Rectal smooth muscle tissue (tissue), 1 donor: ENCODE measurements around the gene GPN3.

Experiments
- H3K27ac ChIP-seq: one replicate; pipeline ENCODE4 v1.7.0; 2013; ENCODE audit warnings: low read depth, low read length, inconsistent platforms
- H3K27me3 ChIP-seq: one replicate; pipeline ENCODE4 v1.7.0; 2013; ENCODE audit warnings: low read length; ENCODE audit not compliant: control insufficient read depth, insufficient read depth
- H3K36me3 ChIP-seq: one replicate; pipeline ENCODE4 v1.7.0; 2013; ENCODE audit warnings: low read length; ENCODE audit not compliant: control insufficient read depth, insufficient read depth
- H3K4me1 ChIP-seq: one replicate; pipeline ENCODE4 v1.7.0; 2013; ENCODE audit warnings: low read length; ENCODE audit not compliant: control insufficient read depth, insufficient read depth
- H3K4me3 ChIP-seq: one replicate; pipeline ENCODE4 v1.7.0; 2013; ENCODE audit warnings: low read length
- H3K9ac ChIP-seq: one replicate; pipeline ENCODE4 v1.7.0; 2013; ENCODE audit warnings: low read length

Gene GPN3

GRCh38 chr12:110468214-110469048 lies at the start of gene GPN3, which contains the start of gene FAM216A:
Gene GPN3, minus strand, starts transcription at chr12:110468257. Its CDS starts 54 bp downstream, at chr12:110468203.
Gene FAM216A, plus strand, starts transcription at chr12:110468845. Its CDS starts 31 bp downstream, at chr12:110468876.
- Histone ChIP-seq H3K27me3 (no peaks in the 10 kb centered on the region), H3K4me3 (peak within 1 kb of the TSS; percentile 99), H3K9ac (peak within 1 kb of the TSS; percentile 89), H3K27ac (peak within 1 kb of the TSS; percentile 92), H3K36me3 (no peaks in the 10 kb centered on the region), H3K4me1 (peaks cover 11% of the 10 kb centered on the region)

- H3K36me3 ChIP-seq = no peaks in the 10 kb centered on the region
Measured at GRCh38 chr12:110516995-110517394, 48.9 kb upstream of the GPN3 start.

GRCh38 chr12:110514363-110514762 lies 46.3 kb upstream of the GPN3 start:
- H3K4me3 ChIP-seq = no peak overlapping the region
- H3K27me3 ChIP-seq = no peaks in the 10 kb centered on the region
- H3K4me1 ChIP-seq = no peaks in the 10 kb centered on the region
- H3K36me3 ChIP-seq = no peaks in the 10 kb centered on the region
- no peak overlapping the region for H3K9ac ChIP-seq
- H3K27ac ChIP-seq = no peak overlapping the region

More at GRCh38 chr12:110516995-110517394, 48.9 kb upstream of the GPN3 start:
- H3K4me3 ChIP-seq = no peak overlapping the region
- H3K4me1 ChIP-seq = no peaks in the 10 kb centered on the region
- H3K27me3 ChIP-seq = no peaks in the 10 kb centered on the region
- H3K9ac ChIP-seq = no peak overlapping the region
- H3K27ac ChIP-seq = no peak overlapping the region

GRCh38 chr12:110513842-110514241 lies 45.8 kb upstream of the GPN3 start:
- Histone ChIP-seq H3K36me3 (no peaks in the 10 kb centered on the region), H3K4me1 (no peaks in the 10 kb centered on the region), H3K4me3 (no peak overlapping the region), H3K27me3 (no peaks in the 10 kb centered on the region), H3K27ac (no peak overlapping the region), H3K9ac (no peak overlapping the region)

- no peak overlapping the region for H3K4me3 ChIP-seq
- H3K27me3 ChIP-seq = no peaks in the 10 kb centered on the region
- no peaks in the 10 kb centered on the region for H3K36me3 ChIP-seq
- no peaks in the 10 kb centered on the region for H3K4me1 ChIP-seq
- no peak overlapping the region for H3K9ac ChIP-seq
- no peak overlapping the region for H3K27ac ChIP-seq
Measured at GRCh38 chr12:110508071-110508586, 40.1 kb upstream of the GPN3 start.

GRCh38 chr12:110505332-110505731 lies 37.3 kb upstream of the GPN3 start:
- Histone ChIP-seq H3K4me1 (no peaks in the 10 kb centered on the region), H3K36me3 (no peaks in the 10 kb centered on the region), H3K4me3 (no peak overlapping the region), H3K9ac (no peak overlapping the region), H3K27me3 (no peaks in the 10 kb centered on the region), H3K27ac (no peak overlapping the region)

GRCh38 chr12:110503432-110503831 lies 35.4 kb upstream of the GPN3 start:
- Histone ChIP-seq H3K27me3 (no peaks in the 10 kb centered on the region), H3K9ac (no peak overlapping the region), H3K36me3 (no peaks in the 10 kb centered on the region), H3K27ac (no peak overlapping the region), H3K4me3 (no peak overlapping the region), H3K4me1 (no peaks in the 10 kb centered on the region)

- Histone ChIP-seq H3K27ac (peak within 1 kb of the TSS; percentile 84), H3K36me3 (no peaks in the 10 kb centered on the region), H3K4me1 (no peaks in the 10 kb centered on the region), H3K9ac (peak within 1 kb of the TSS; percentile 95), H3K27me3 (no peaks in the 10 kb centered on the region), H3K4me3 (peak within 1 kb of the TSS; percentile 97)
Measured at GRCh38 chr12:110501752-110502738, 34.0 kb upstream of the GPN3 start, which contains the start of the genes RAD9B and VPS29. Gene RAD9B, plus strand, starts transcription at chr12:110502331. Its CDS starts 7 bp downstream, at chr12:110502338. Gene VPS29, minus strand, starts transcription at chr12:110502111. Its CDS starts 60 bp downstream, at chr12:110502051.

GRCh38 chr12:110501399-110501751 lies 33.3 kb upstream of the GPN3 start:
- no peaks in the 10 kb centered on the region for H3K27me3 ChIP-seq
- H3K4me3 ChIP-seq = peak overlapping the region; percentile 97
- H3K4me1 ChIP-seq = no peaks in the 10 kb centered on the region
- peak overlapping the region; percentile 84 for H3K27ac ChIP-seq
- H3K36me3 ChIP-seq = no peaks in the 10 kb centered on the region
- peak overlapping the region; percentile 95 for H3K9ac ChIP-seq

- H3K27me3 ChIP-seq = no peaks in the 10 kb centered on the region
- H3K4me1 ChIP-seq = no peaks in the 10 kb centered on the region
- no peak overlapping the region for H3K4me3 ChIP-seq
- H3K27ac ChIP-seq = no peak overlapping the region
- H3K9ac ChIP-seq = no peak overlapping the region
- H3K36me3 ChIP-seq = peaks cover 5% of the 10 kb centered on the region
Measured at GRCh38 chr12:110498984-110499706, 31.1 kb upstream of the GPN3 start.

- Histone ChIP-seq H3K36me3 (no peaks in the 10 kb centered on the region), H3K4me3 (no peak overlapping the region), H3K27ac (no peak overlapping the region), H3K4me1 (no peaks in the 10 kb centered on the region), H3K9ac (no peak overlapping the region), H3K27me3 (no peaks in the 10 kb centered on the region)
Measured at GRCh38 chr12:110475426-110475825, 7.4 kb upstream of the GPN3 start.
